C4-2B (cell line): ENCODE data around the gene MARCHF7.

Experiments
- H3K27ac ChIP-seq: fragments of 450-650 bp; 2 replicates; pipeline ENCODE4 v1.5.1; 2017
- CTCF ChIP-seq: fragments of 450-650 bp; conservative IDR thresholded peaks from 2 replicates; pipeline ENCODE4 v1.5.1; 2017; ENCODE audit warnings: mild to moderate bottlenecking
- ZFX ChIP-seq: fragments of 450-650 bp; IDR thresholded peaks from 2 replicates; pipeline ENCODE4 v1.6.1; 2017

Gene MARCHF7

GRCh38 chr2:159694500-159695040 is 17.7 kb upstream of the MARCHF7 start:
- H3K27ac ChIP-seq = no peak overlapping the region

GRCh38 chr2:159695795-159696448 is 16.4 kb upstream of the MARCHF7 start:
- TF ChIP-seq CTCF (no peak), ZFX (no peak)
- no peak overlapping the region for H3K27ac ChIP-seq

More at GRCh38 chr2:159694500-159695040, 17.7 kb upstream of the MARCHF7 start:
- TF ChIP-seq CTCF (no peak), ZFX (no peak)

- TF ChIP-seq CTCF (no peak), ZFX (no peak)
- H3K27ac ChIP-seq = no peak overlapping the region
These were observed 8.8 kb upstream of the MARCHF7 start for GRCh38 chr2:159703491-159703890.

GRCh38 chr2:159706385-159706980 is 5.8 kb upstream of the MARCHF7 start:
- TF ChIP-seq ZFX = no peak
- no peak for TF ChIP-seq CTCF
- no peak overlapping the region for H3K27ac ChIP-seq

- TF ChIP-seq ZFX (no peak), CTCF (no peak)
- no peak overlapping the region for H3K27ac ChIP-seq
These were observed 4.1 kb upstream of the MARCHF7 start for GRCh38 chr2:159708066-159708760.

GRCh38 chr2:159710601-159711180 is 1.6 kb upstream of the MARCHF7 start:
- H3K27ac ChIP-seq = no peak overlapping the region
- no peak for TF ChIP-seq CTCF
- no peak for TF ChIP-seq ZFX
